RPMI7951 (cell line): Measurements from ENCODE around the gene DPPA5. TPM values are rescaled to one million over a fixed set of nuclear protein-coding genes. Genes with fewer than 3 reads are reported as not detected.
"Not testable (repeated sequence)": the region's sequence is repeated elsewhere in the genome, so short reads cannot be mapped to it uniquely, and the experiment has no call there.

ENCODE experiments used
- DNase-seq: peaks from one replicate; pipeline ENCODE4 v3.0.0-alpha.2; 2012; ENCODE audit warnings: low read depth
- total RNA-seq: library from RNA; depleted of rRNA; stranded (reverse); fragments of >200 nt; shearing (Covaris generic); gene quantifications from 2 replicates; pipeline ENCODE4 v1.2.3, GENCODE V29; 2014

Gene DPPA5
- total RNA-seq, 1 experiment from 2014 or later, result not detected

- no peak for DNase-seq
These were observed 10.0 kb upstream of the DPPA5 start for GRCh38 chr6:73364121-73364520.

DNA sequence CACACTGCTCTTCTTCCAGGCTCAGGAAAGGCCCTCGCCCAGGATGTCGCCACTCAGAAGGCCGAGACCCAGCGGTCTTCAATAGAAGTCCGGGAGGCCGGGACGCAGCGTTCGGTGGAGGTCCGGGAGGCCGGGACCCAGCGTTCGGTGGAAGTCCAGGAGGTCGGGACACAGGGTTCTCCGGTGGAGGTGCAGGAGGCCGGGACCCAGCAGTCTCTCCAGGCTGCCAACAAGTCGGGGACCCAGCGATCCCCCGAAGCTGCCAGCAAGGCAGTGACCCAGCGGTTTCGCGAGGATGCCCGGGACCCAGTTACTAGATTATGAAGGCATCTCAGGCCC lies 9.4 kb upstream of the DPPA5 start:
- DNase-seq, result no peak

- DNase-seq, result no peak
These were observed 8.9 kb upstream of the DPPA5 start for GRCh38 chr6:73362869-73363536.

DNA sequence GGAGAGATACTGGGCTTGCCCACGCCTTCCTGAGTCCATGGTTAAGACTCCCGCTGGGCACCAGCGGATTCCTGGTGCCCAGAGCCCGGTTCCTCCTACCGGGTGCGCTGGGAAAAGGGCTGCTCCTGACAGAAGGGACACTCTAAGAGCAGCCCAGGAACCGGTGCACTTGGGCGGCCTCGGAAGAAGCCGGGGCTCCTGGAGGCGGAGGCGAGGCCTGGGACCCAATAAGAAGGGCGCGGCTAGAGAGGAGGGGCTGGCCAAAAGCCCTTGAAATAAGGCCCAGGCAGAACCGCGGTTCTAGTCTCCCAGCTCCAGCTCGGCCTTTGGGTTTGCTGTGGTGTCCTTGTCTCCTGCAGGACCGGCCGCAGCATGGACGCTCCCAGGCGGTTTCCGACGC lies 8.3 kb upstream of the DPPA5 start, which contains the start of gene KHDC3L:
Gene KHDC3L (plus strand): TSS at position 301 of the 400 bp plus-strand sequence. CDS start 72 bp downstream, at position 373.
- no peak for DNase-seq

DNA sequence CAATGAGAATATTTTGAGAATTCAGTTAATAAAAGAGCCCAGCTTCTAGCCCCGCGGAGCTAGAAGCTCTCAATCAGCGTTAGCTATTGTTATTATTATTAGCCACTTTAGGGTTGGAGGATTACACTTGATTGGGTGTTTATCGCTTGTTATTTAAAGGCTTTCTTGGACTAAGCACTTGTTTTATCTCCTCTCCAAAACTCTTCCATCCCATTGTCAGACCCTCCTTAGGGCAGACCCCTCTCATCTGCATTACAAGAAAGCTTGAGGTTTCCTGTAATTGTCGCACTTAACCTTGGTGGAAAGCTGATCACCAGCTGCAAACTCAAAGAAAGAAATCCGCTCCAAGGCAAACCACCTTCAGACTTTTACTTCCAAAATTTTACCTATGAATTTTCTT lies 4.8 kb downstream of the DPPA5 start:
- no peak for DNase-seq

DNA sequence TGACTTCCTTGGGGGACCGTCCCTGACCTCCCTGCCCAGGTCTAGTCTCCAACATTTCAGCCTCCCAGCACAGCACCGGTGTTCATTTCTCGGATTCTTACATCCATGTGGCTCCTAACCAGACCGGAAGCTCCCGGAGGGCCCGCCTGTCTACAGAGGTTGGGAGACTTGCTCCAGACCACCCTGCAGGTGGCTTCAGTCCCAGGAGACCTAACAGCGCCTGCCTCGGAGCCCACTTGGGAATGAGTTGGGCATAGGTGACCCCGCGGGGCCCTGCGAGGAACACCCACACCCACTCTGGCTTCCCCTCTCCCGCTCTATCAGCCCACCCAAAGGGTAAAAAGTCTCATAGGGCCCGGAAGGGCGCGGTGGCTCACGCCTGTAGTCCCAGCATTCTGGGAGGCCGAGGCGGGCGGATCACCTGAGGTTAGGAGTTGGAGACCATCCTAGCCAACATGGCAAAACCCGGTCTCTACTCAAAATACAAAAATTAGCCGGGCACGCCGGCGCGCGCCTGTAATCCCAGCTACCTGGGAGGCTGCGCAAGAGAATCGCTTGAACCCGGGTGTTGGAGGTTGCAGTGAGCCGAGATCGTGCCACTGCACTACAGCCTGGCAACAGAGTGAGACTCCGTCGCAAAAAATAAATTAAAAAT lies 5.4 kb downstream of the DPPA5 start:
- no peak for DNase-seq

DNA sequence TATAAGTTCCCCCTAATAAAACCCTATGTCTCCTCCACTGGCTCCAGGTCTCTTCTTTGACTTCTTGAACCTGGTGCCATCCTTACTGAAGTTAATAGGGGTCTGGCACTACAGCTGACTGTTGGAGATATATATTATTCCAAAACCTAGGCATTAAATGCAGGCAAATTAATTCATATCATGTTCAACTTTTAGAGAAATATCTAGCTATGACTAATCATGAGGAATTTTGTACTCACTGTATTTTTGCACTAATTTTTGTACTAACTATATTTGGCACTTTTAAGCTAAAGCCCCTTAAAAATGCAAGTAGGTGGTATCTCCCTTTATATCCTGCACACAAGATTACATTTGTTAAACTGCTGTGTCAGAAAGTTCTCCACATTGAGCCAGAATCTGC lies 10.9 kb downstream of the DPPA5 start:
- no peak for DNase-seq

- no peak for DNase-seq
These were observed 11.9 kb downstream of the DPPA5 start for GRCh38 chr6:73342174-73342573.

- no peak for DNase-seq
These were observed 12.7 kb downstream of the DPPA5 start for GRCh38 chr6:73341335-73341734.

DNA sequence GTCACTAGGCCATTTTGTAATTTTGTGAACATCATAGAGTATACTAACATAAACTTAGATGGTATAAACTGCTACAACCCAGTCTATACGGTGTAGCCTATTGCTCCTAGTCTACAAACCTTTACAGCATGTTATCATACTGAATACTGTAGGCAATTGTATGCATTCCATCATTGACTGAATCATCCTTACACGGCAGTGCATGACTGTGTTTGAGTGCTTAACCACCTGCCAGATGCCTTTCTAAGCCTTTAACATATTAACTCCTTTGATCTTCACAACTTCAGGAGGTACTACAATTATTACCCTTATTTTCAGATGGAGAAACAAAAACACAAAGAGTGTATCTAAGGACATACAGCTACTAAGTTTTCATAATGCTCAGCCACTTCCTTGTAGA lies 14.0 kb downstream of the DPPA5 start:
- no peak for DNase-seq

DNA sequence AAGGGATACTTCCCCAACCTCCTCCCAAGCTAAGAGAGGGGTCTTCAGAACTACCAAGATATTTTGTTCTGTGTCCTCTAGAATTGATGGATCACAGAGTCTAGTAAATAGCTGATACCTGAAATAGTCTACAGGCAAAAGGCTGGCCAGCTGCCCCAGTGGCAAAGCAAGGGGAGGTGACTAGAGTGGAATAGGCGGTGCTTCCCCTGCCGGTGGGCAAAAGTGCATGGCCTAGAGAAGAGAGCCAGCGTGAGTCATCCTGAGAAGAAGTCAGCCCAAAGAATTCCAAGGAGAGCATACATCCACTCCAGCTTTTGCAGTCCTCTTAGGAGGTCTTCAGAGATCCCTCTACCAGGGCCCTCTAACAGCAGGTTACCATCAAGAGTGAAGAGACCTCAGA lies 14.7 kb downstream of the DPPA5 start:
- no peak for DNase-seq

- no peak for DNase-seq
These were observed 24.9 kb downstream of the DPPA5 start for GRCh38 chr6:73329201-73329600.

DNA sequence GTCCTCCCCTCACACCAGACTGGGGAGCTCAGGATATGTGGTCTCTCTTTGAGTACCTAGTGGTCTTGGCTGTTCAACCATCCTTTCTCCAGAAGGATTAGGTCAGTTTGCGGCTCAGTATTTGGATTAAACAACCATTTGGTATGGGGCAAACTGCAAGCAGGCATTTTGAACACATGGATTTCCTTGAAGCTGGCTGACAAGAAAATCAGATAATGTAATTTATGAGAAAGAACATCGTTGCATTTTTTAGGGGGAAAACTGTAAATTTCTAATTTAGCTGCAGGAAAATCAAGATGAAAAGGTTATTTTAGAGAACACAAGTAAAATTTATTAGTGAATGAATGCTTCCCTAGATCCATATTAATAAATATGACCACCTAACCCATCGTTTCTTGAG lies 25.3 kb downstream of the DPPA5 start:
- no peak for DNase-seq

DNA sequence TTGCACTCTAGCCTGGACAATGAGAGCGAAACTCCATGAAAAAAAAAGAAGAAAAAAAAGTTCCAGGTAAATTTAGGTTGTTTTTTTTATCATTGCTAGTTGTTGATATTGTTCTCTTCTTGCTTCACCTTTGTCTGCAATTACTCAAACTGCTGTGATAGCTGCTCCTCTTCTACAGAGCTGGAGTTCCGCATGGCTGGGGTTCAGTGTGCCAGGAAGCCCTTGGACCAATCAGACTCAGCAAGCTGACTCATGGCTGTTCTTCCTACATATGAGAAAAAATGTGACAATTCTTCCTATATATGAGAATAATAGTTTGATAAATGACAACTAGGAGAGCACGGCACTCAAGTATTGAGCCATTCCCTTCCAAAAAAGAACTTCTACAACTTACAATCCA lies 28.4 kb downstream of the DPPA5 start:
- DNase-seq, result no peak

GRCh38 chr6:73323323-73323722 lies 30.8 kb downstream of the DPPA5 start:
- no peak for DNase-seq

- no peak for DNase-seq
These were observed 39.2 kb downstream of the DPPA5 start for GRCh38 chr6:73314577-73315492.

DNA sequence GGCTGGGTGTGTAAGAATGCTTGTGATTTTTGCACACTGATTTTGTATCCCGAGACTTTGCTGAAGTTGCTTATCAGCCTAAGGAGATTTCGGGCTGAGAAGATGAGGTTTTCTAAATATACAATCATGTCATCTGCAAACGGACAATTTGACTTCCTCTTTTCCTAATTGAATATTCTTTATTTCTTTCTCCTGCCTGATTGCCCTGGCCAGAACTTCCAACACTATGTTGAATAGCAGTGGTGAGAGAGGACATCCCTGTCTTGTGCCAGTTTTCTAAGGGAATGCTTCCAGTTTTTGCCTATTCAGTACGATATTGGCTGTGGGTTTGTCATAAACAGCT lies 43.6 kb downstream of the DPPA5 start:
- not testable (repeated sequence) for DNase-seq

DNA sequence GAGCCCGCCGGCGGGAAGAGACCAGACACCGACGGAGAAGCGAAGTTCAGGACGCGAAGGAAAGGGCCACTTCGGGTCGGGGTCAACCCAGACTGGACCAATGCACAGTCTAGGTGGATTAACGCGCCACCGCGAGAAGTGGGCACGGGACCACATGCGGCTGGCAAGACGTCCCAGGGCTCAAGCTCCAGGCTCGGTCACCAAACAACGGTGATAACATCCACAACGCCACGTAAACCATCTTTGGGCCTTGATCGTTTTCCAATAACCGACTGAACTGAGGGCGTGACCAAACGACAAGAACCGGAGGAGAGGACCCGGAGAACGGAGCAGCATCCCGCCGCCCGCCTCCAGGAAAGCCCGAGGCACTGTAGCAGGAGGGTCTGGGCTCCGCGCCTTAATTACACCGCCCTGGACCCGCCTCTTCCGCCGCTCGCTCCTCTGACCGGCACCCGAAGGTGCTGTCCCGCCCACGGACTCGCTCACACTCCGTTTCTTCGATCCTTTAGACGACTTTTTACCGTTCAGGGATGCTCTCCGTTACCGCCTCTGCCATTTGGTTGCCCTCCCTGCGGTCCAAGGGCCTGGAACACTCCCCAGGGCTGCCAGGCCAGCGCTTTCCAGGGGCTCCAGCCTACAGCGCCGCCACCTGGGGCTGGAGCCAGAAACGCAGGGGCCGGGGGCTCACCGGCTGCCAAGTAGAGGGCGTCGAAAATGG lies 44.1 kb downstream of the DPPA5 start:
- peak; percentile 46 for DNase-seq

DNA sequence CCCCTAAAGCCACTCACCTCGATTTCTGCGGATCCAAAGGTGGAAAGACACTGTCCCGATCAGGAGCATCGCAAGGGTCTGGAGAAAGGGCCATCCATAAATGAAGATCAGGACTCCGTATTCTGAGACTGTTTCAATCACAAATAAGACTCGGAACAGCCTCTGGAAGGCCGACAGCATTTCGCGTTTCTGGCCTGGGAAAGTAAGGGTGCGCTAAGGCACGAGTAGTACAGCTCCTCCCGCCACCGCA lies 44.6 kb downstream of the DPPA5 start:
- DNase-seq, result no peak

DNA sequence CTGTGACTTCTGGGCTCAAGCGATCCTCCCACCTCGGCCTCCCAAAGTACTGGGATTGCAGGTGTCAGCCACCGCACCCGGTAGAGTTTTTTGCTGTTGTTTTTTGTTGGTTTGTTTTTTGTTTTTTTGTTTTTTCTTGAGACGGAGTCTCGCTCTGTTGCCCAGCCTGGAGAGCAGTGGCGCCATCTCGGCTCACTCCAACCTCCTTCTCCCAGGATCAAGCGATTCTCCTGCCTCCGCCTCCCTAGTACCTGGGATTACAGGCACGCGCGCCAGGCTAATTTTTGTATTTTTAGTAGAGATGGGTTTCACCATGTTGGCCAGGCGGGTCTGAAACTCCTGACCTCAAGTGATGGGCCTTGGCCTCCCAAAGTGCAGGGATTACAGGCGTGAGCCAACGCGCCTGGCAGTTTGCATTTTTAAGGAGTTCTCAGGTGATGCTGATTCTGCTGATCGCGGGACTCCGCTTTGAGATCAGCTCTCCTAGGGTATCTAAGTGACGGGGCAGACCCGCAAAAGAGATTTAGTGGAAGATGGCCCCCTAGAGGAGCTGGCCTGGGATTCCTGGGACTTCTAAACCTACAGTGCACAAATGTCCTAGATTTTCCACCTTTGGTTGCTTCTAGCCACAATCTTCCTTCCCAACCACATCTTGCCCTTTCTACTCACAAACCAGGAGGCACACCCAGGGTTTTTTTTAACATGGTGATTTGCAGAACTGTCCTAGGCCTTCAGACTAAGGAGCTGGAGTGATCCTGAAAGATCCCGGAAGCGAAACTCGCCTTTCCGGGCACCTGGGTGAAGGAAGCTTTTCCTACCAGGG lies 45.2 kb downstream of the DPPA5 start:
- no peak for DNase-seq

GRCh38 chr6:73303773-73304172 lies 50.3 kb downstream of the DPPA5 start:
- DNase-seq, result not testable (repeated sequence)
